ENCODE measurements around the gene GMDS. TPM values are rescaled to one million over a fixed set of nuclear protein-coding genes. Genes with fewer than 3 reads are reported as not detected.
"Not testable (repeated sequence)": the region's sequence is repeated elsewhere in the genome, so short reads cannot be mapped to it uniquely, and the experiment has no call there.

The GMDS gene
- total RNA-seq, 2 experiments from 2014 or later: 31.1 to 35.9 TPM

DNA sequence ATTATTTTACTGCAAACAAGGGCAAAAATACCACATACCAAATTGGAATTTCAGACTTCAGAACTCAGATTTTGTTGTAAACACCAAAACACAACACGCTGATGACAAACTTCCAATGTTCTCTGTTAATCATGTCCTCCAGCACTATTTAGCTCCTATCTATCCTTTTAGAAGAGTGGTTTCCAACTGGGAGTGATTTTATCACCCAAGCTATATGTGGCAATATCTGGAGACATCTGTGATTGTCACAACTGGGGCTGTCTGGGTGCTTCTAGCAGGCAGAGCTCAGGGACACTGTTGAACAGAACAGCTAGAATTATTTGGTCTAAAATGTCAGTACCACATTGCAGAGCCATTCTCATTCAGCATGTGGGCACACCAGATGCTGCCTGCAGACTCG is 391.1 kb downstream of the GMDS start:
- no peaks in the 10 kb centered on the region for H3K27me3 Mint-ChIP-seq
- H3K9me3 Mint-ChIP-seq: no peaks in the 10 kb centered on the region
- no peak overlapping the region for H3K4me3 Mint-ChIP-seq
- H3K27ac Mint-ChIP-seq: no peak overlapping the region
- no peak for DNase-seq
- ChIA-PET POLR2A (no interaction called here), CTCF (no interaction called here)
- H3K36me3 Mint-ChIP-seq (ENCODE audit: low read depth): no peaks in the 10 kb centered on the region
- H3K4me1 Mint-ChIP-seq: no peaks in the 10 kb centered on the region

DNA sequence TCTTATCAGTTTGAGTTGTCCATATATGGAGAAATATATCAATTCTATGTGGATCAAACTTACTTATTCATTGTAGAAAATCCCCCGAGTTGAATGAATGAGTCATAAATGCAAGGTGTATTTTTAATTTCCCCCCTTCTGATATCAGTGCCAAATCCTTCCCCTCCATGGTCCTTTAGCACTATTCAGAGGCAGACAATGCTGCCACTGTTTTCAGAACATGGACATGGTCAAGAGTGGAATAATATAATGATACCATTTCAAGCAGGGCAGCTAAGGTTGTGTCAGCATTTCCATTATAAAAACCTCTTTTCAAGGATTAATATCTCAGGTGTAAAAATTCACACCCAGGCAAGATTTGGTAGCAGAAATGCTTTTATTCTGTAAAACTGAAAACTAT is 391.6 kb downstream of the GMDS start:
- H3K27me3 Mint-ChIP-seq: no peaks in the 10 kb centered on the region

DNA sequence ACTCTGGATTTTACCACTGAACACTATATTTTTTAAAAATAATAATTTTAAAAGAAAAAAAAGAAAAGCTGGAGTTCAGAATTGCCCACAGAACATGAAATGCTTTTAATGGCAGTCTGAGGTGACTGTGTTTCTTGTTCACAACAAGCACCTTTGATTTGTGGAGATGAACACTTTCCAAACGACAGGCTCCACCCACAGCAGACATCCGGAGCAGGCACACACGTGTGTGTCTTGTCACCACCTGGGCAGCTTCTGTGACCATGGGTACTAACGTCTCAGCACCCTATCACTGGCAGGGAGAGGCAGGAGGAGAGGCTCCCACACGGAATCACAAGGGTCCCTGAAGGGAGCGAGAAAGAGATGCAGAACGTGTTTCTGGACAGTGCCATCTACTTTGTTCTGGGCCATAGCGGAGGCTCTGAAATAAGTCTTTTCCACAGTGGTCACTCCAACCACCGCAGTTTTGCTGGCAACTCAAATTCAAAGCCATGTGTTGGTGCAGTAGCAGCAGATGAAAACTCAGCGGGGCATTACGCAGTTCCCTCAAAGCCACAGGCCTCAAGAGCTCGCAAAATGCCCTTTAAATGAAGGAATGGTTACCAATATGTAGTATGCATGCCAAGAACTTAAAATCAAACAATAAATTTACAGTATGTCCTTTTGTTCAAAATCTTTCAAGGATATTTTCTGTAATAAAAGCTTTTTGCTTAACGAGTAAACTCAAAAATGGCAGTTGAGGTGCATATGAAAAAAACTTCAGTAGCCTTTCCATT is 393.5 kb downstream of the GMDS start:
- Mint-ChIP-seq H3K27ac (no peak overlapping the region), H3K9me3 (no peaks in the 10 kb centered on the region), H3K27me3 (no peaks in the 10 kb centered on the region), H3K4me1 (no peaks in the 10 kb centered on the region), H3K4me3 (no peak overlapping the region), H3K36me3 (ENCODE audit: low read depth) (no peaks in the 10 kb centered on the region)
- POLR2A ChIA-PET: no interaction called here
- no peak for DNase-seq
- CTCF ChIA-PET: no interaction called here

More for the DNA sequence above, 391.6 kb downstream of the GMDS start:
- H3K36me3 Mint-ChIP-seq (ENCODE audit: low read depth): no peaks in the 10 kb centered on the region
- H3K9me3 Mint-ChIP-seq: no peaks in the 10 kb centered on the region
- ChIA-PET CTCF (no interaction called here), POLR2A (no interaction called here)
- no peak overlapping the region for H3K4me3 Mint-ChIP-seq
- no peak for DNase-seq
- H3K4me1 Mint-ChIP-seq: no peaks in the 10 kb centered on the region
- H3K27ac Mint-ChIP-seq: no peak overlapping the region

DNA sequence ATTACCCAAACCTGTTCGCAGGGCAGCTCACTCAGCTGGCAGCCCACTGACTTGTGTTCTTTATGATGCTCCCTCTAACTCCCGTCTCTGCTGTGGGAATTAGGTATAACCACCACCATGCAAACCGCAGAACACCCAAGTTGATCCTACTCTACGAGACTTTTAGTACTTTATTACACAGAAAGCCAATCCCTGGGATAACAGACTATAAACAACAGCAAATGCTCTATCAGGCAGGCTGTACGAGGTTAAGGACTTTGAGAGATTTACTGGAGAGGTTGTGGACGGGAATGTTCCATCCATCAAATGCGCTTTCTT is 394.6 kb downstream of the GMDS start:
- H3K27me3 Mint-ChIP-seq: no peaks in the 10 kb centered on the region
- no peak overlapping the region for H3K27ac Mint-ChIP-seq
- H3K4me1 Mint-ChIP-seq: no peaks in the 10 kb centered on the region
- H3K9me3 Mint-ChIP-seq: no peaks in the 10 kb centered on the region
- H3K4me3 Mint-ChIP-seq: no peak overlapping the region
- CTCF ChIA-PET: no interaction called here
- POLR2A ChIA-PET: no interaction called here
- no peak for DNase-seq
- no peaks in the 10 kb centered on the region for H3K36me3 Mint-ChIP-seq (ENCODE audit: low read depth)

DNA sequence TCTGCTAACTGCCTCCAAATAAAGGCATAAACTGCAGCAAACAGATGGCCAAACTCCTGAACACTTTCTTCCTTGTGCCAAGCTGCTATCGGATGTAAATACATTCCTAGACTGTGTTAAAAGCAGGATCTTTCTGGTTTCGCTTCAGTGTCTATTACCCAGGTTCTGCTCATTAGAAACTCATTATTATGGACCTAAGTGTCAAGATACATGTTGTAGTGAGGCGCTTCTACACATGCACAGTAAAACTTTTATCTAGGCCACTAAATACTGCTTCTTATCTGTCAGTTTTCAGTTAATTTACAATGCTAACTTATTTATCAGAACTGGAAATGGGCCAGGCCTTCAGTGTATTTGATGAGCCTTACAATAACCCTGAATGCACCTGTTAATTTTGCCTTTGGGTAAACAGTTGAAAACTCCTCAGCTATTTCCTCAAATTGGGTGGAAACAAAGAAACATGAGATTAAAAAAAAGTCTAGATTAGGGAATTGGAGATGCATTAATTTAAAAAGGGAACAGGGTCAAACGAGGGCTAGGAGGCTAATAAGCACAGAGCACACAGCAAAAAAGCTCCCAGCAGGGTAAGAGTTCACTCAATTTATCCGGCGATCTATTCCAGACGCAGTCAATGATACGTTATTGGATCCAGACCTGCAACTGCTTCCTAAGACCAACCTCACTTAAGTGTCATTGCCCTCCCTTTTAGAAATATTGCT is 395.1 kb downstream of the GMDS start:
- DNase-seq: no peak
- ChIA-PET CTCF (no interaction called here), POLR2A (no interaction called here)
- Mint-ChIP-seq H3K9me3 (no peaks in the 10 kb centered on the region), H3K27ac (no peak overlapping the region), H3K4me1 (no peaks in the 10 kb centered on the region), H3K4me3 (no peak overlapping the region), H3K36me3 (ENCODE audit: low read depth) (no peaks in the 10 kb centered on the region), H3K27me3 (no peaks in the 10 kb centered on the region)

DNA sequence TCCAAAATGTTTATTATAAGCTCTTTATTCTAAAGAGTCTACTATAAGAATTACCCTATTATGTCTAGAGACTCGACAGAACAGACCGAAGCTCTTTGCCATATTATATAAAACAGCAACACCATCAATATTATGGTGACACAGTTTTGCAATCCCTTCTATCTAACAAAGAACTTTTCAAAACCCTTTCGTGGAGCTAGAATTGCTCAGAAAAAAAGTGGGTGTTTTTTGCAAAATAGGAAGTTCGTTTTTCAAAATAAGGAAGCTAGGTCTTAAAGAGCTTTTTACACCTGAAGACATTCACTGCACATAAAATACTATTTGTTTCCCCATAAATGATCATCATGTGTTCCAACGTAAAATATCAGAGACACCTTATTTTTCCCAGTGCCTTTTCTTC is 395.7 kb downstream of the GMDS start:
- ChIA-PET POLR2A (no interaction called here), CTCF (no interaction called here)
- Mint-ChIP-seq H3K27ac (no peak overlapping the region), H3K27me3 (no peaks in the 10 kb centered on the region), H3K9me3 (no peaks in the 10 kb centered on the region), H3K4me1 (no peaks in the 10 kb centered on the region), H3K36me3 (ENCODE audit: low read depth) (no peaks in the 10 kb centered on the region), H3K4me3 (no peak overlapping the region)
- DNase-seq: no peak

DNA sequence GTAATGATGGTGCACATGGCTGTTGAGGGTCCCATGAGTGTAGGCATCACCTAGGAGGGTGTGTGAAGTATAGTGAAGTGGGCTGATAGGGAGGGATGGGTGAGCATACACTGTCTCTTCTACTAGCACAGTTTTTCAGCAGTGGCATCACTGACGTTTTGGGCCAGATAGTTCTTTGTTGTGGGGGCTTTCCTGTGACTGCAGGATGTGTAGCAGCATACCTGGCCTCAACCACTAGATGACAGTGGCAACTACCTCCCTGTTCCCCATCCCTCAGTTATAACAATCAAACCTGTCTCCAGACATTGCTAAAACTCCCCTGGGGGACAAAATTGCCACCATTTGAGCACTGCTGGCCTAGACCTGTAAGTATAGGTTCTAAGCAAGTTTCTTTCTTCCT is 396.7 kb downstream of the GMDS start:
- H3K4me1 Mint-ChIP-seq: no peaks in the 10 kb centered on the region
- POLR2A ChIA-PET: no interaction called here
- no peaks in the 10 kb centered on the region for H3K9me3 Mint-ChIP-seq

DNA sequence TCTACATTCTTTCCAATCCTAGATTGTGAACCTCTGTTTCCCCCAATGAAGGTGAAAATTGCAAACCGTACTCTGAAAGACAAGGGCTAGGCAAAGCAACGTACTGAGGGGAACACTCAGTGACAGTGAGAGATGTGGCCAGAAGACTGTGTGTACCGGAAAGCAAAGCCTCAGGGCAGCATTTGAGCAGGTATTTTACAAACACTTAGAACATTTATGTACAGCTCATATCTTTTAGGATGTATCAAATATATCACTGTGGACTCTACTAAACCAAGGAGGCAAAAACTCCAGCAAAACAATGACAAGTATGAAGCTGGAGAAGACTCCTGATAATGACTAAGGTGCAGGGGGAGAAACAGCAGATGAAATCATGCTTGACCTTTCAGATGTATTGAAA is 398.8 kb downstream of the GMDS start:
- H3K27me3 Mint-ChIP-seq: no peaks in the 10 kb centered on the region
- no peak overlapping the region for H3K4me3 Mint-ChIP-seq
- H3K4me1 Mint-ChIP-seq: no peaks in the 10 kb centered on the region
- no peaks in the 10 kb centered on the region for H3K9me3 Mint-ChIP-seq
- DNase-seq: no peak
- H3K27ac Mint-ChIP-seq: no peak overlapping the region
- ChIA-PET POLR2A (interaction anchor here (0.6 kb wide), 1 partner anchor 85 kb away, joined by 14 read pairs; no protein-coding TSS in a partner anchor), CTCF (interaction anchor here (0.7 kb wide), 1 partner anchor 70 kb away, joined by 6 read pairs; no protein-coding TSS in a partner anchor)
- H3K36me3 Mint-ChIP-seq (ENCODE audit: low read depth): no peaks in the 10 kb centered on the region

More for the DNA sequence above, 396.7 kb downstream of the GMDS start:
- H3K27me3 Mint-ChIP-seq: no peaks in the 10 kb centered on the region
- no peak for DNase-seq
- no peak overlapping the region for H3K27ac Mint-ChIP-seq
- CTCF ChIA-PET: no interaction called here
- H3K36me3 Mint-ChIP-seq (ENCODE audit: low read depth): no peaks in the 10 kb centered on the region
- H3K4me3 Mint-ChIP-seq: no peak overlapping the region

DNA sequence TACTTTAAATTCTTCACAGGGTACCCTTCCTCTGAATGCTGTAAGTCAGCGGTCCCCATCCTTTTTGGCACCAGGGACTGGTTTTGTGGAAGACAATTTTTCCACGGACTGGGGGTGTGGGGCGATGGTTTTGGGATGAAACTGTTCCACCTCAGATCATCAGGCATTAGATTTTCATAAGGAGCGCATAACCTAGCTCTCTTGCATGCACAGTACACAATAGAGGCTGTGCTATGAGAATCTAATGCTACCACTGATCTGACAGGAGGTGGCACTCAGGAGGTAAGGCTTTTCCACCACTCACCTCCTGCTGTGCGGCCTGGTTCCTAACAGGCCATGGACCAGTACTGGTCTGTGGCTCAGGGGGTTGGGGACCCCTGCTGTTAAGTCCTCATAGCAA is 399.9 kb downstream of the GMDS start:
- POLR2A ChIA-PET; H3K36me3 Mint-ChIP-seq (ENCODE audit: low read depth); H3K27me3 Mint-ChIP-seq; H3K9me3 Mint-ChIP-seq; DNase-seq; H3K4me3 Mint-ChIP-seq; H3K27ac Mint-ChIP-seq; CTCF ChIA-PET; H3K4me1 Mint-ChIP-seq: not testable (repeated sequence)

DNA sequence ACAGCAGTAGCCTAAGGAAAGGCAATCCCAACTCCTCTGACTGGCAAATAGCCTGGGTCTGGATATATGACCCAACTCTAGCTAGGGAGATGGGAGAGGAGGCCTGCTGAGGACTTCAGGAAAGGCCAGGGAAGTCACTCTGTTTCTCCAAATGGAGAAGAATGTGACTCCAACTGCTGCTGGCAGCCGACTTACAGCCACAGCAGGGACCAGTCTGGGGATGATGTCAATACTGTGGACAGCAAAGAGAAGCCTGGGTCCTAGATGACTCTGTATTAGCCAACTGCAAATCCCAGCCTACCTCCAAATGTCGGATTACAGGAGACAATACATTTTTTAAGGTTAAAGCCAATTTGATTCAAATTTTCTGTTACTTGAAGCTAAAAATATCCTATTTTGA is 403.1 kb downstream of the GMDS start:
- H3K4me3 Mint-ChIP-seq: no peak overlapping the region
- CTCF ChIA-PET: no interaction called here

DNA sequence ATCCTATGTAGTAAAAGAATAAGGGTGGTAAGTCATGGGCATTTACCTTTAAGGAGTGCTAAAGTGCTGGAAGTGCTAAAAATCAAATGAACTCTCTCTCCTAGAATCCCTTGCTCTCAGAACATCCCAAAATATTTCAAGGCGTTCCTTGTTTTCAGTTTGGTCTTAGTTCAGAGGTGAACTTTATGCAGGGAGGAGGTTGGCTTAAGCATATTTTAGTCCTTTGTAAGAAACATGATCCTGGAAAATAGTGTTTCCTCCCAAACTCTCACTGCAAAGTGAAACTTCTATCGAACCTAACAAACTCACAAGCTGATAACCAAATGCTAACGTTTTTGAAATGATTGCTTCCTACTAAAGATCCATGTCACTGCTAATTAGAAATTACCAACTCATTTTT is 404.3 kb downstream of the GMDS start:
- H3K27me3 Mint-ChIP-seq: no peaks in the 10 kb centered on the region
- CTCF ChIA-PET: no interaction called here
- H3K4me1 Mint-ChIP-seq: no peaks in the 10 kb centered on the region
- no peaks in the 10 kb centered on the region for H3K36me3 Mint-ChIP-seq (ENCODE audit: low read depth)
- no peaks in the 10 kb centered on the region for H3K9me3 Mint-ChIP-seq
- POLR2A ChIA-PET: no interaction called here
- no peak overlapping the region for H3K27ac Mint-ChIP-seq
- DNase-seq: no peak
- no peak overlapping the region for H3K4me3 Mint-ChIP-seq

More for the DNA sequence above, 403.1 kb downstream of the GMDS start:
- no peaks in the 10 kb centered on the region for H3K27me3 Mint-ChIP-seq
- POLR2A ChIA-PET: no interaction called here
- H3K4me1 Mint-ChIP-seq: no peaks in the 10 kb centered on the region
- no peaks in the 10 kb centered on the region for H3K9me3 Mint-ChIP-seq
- no peaks in the 10 kb centered on the region for H3K36me3 Mint-ChIP-seq (ENCODE audit: low read depth)
- no peak overlapping the region for H3K27ac Mint-ChIP-seq
- DNase-seq: no peak

DNA sequence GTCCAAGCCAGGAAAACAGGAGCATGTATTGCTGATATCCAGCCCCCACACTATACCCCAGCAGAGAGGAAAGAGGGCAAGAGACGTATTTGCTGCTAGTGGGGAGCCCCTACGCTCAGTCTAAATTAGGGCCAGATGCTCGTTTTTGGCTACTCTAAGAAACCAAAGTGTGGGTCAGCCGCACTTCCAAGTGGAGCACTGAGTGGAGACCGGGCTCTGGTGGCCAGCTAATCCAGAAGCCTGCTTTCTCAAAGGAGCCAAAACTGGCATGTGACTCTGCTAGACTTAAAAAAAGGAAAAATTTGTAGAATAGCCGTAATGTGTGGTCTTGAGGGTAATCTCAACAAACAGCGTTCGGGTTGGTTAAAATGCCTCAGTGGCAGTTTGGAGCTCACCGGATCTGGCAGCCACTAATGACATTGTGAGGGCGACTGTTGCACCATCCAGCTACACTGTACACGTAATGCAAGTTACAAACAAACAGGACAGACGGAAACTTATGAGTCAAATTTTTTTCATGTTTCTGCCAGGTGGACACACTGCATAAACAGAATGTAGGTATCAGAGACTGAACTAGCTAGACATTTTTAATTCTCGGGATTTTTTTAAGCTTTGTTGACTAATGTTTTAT is 404.8 kb downstream of the GMDS start:
- ChIA-PET CTCF (no interaction called here), POLR2A (no interaction called here)
- no peaks in the 10 kb centered on the region for H3K36me3 Mint-ChIP-seq (ENCODE audit: low read depth)
- H3K9me3 Mint-ChIP-seq: no peaks in the 10 kb centered on the region
- no peaks in the 10 kb centered on the region for H3K4me1 Mint-ChIP-seq
- DNase-seq: no peak
- H3K4me3 Mint-ChIP-seq: no peak overlapping the region
- H3K27me3 Mint-ChIP-seq: no peaks in the 10 kb centered on the region
- H3K27ac Mint-ChIP-seq: no peak overlapping the region

DNA sequence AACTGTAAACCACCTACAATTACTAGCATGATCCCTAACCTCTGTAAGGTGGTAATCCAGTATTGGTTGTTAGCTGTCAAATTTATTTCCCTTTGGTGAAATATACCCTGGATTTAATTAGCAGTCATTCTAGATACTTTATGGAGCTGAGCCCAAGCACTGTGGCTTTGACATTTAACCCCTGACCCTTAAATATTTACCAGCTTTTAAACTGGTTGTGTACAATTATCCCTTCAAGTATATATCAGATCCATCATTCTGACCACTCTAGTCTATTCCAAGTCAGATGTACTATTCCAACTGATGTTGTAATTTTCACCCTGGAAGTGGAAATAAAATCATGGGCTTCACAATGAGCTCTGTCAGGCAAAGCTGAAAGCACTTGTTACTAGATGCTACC is 406.0 kb downstream of the GMDS start:
- no peaks in the 10 kb centered on the region for H3K36me3 Mint-ChIP-seq (ENCODE audit: low read depth)
- no peak overlapping the region for H3K27ac Mint-ChIP-seq
- H3K4me3 Mint-ChIP-seq: no peak overlapping the region

More for the DNA sequence above, 406.0 kb downstream of the GMDS start:
- no peak for DNase-seq
- ChIA-PET POLR2A (no interaction called here), CTCF (no interaction called here)
- Mint-ChIP-seq H3K27me3 (no peaks in the 10 kb centered on the region), H3K4me1 (no peaks in the 10 kb centered on the region), H3K9me3 (no peaks in the 10 kb centered on the region)
